DOHH2 (cell line): ENCODE results near the gene ARID3A.

ENCODE experiments used
- H3F3A ChIP-seq: fragments of 200-600 bp; sonication (generic), shearing (Covaris generic); 2 replicates; pipeline ENCODE4 v1.6.0; 2016; ENCODE audit warnings: antibody characterized with exemption, mild to moderate bottlenecking; ENCODE audit not compliant: control insufficient read depth, insufficient read depth
- H3K27ac ChIP-seq: fragments of 200-600 bp; sonication (generic); 2 replicates; pipeline ENCODE4 v1.5.1; 2014; ENCODE audit warnings: low read depth, mild to moderate bottlenecking, low read length, moderate library complexity
- H3K27me3 ChIP-seq: fragments of 200-600 bp; sonication (generic); 2 replicates; pipeline ENCODE4 v1.6.1; 2014; ENCODE audit warnings: mild to moderate bottlenecking, low read length, mixed read lengths; ENCODE audit not compliant: control insufficient read depth
- H3K36me3 ChIP-seq: fragments of 200-600 bp; sonication (generic); 2 replicates; pipeline ENCODE4 v1.6.1; 2014; ENCODE audit warnings: mild to moderate bottlenecking, low read length, moderate library complexity, mixed read lengths; ENCODE audit not compliant: control insufficient read depth
- H3K4me1 ChIP-seq: fragments of 200-600 bp; sonication (generic); 2 replicates; pipeline ENCODE4 v1.6.1; 2014; ENCODE audit warnings: mild to moderate bottlenecking, low read length, mixed read lengths; ENCODE audit not compliant: control insufficient read depth
- H3K4me2 ChIP-seq: fragments of 200-600 bp; sonication (generic); 2 replicates; pipeline ENCODE4 v1.6.0; 2014; ENCODE audit warnings: mild to moderate bottlenecking, low read length, moderate library complexity
- H3K4me3 ChIP-seq: fragments of 200-600 bp; sonication (generic); 2 replicates; pipeline ENCODE4 v1.5.1; 2014; ENCODE audit warnings: mild to moderate bottlenecking, low read length, mixed read lengths
- H3K79me2 ChIP-seq: fragments of 200-600 bp; sonication (generic); 2 replicates; pipeline ENCODE4 v1.6.1; 2014; ENCODE audit warnings: mild to moderate bottlenecking, low read length, mixed read lengths; ENCODE audit not compliant: control insufficient read depth
- H3K9me2 ChIP-seq: fragments of 200-600 bp; sonication (generic); replicated peaks from 2 replicates; pipeline ENCODE4 v1.6.1; 2014; ENCODE audit warnings: mild to moderate bottlenecking, low read length, mixed read lengths; ENCODE audit not compliant: control insufficient read depth
- H3K9me3 ChIP-seq: fragments of 200-600 bp; sonication (generic); 2 replicates; pipeline ENCODE4 v1.6.1; 2014; ENCODE audit warnings: antibody characterized with exemption, low read length, mixed read lengths; ENCODE audit not compliant: control insufficient read depth, insufficient read depth
- H4K20me1 ChIP-seq: fragments of 200-600 bp; sonication (generic); 2 replicates; pipeline ENCODE4 v1.6.0; 2014; ENCODE audit warnings: low read depth, mild to moderate bottlenecking, antibody characterized with exemption, low read length, moderate library complexity; ENCODE audit not compliant: control insufficient read depth, insufficient read depth
- EZH2phosphoT487 ChIP-seq: fragments of 200-600 bp; sonication (generic); IDR thresholded peaks from 2 replicates; pipeline ENCODE4 v1.6.1; 2017; ENCODE audit warnings: borderline replicate concordance, mild to moderate bottlenecking, antibody characterized with exemption, low read length, moderate library complexity, mixed read lengths
- TF ChIP-seq, protein P1 (sequence below): fragments of 200-600 bp; sonication (generic); IDR thresholded peaks from one replicate; pipeline ENCODE4 v1.5.1; 2014; ENCODE audit warnings: antibody characterized with exemption, mild to moderate bottlenecking, low read depth, low read length; ENCODE audit not compliant: poor library complexity, severe bottlenecking

Gene ARID3A

DNA sequence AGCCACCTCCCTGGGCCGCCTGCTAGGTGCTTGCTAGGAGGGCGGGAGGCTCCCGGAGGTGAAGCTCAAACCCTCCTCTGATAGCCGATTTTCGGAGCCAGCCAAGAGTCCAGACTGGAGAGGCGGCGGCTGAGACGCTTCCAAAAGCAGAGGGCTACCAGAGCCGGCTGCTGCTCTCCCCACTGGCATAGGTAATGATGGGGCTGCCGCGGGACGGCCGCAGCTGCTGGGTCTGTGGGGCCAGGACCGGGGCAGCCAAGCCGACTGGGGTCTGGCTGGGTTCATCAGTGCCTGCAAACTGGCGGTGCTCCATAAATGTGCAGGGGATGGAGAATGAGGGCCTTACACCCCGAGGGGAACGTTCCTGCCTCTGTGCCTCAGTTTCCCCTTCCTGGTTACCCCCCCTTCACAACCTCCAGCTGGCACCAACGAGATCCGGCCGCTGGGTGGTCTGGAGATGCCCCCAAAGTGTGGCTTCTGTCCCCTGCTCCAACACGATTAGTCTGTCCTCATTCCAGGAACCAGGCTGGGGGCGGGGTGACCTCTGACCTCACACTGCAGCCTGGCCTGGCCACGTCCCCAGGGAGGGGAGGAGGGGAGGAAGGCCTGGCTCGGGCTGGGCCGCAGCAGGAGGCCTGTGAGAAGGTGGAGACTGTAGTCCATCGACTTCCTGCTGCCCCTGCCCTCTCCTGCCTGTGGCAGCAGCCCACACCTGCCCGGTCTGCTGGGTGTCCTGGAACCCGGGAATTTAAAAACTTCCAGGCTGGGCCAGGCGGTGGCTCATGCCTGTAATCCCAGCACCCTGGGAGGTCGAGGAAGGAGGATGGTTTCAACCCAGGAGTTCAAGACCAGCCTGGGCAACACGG lies 54.5 kb downstream of the ARID3A start:
- Histone ChIP-seq H3F3A (peaks cover 4% of the 10 kb centered on the region), H3K4me3 (no peak overlapping the region), H3K27me3 (peaks cover 13% of the 10 kb centered on the region), H3K79me2 (peaks cover 12% of the 10 kb centered on the region), H4K20me1 (no peaks in the 10 kb centered on the region), H3K9me3 (no peaks in the 10 kb centered on the region), H3K9me2 (no peaks in the 10 kb centered on the region), H3K36me3 (no peaks in the 10 kb centered on the region), H3K27ac (no peak overlapping the region), H3K4me2 (no peak overlapping the region), H3K4me1 (peaks cover 18% of the 10 kb centered on the region)
- no peak for TF ChIP-seq EZH2phosphoT487
- TF ChIP-seq, protein P1, sequence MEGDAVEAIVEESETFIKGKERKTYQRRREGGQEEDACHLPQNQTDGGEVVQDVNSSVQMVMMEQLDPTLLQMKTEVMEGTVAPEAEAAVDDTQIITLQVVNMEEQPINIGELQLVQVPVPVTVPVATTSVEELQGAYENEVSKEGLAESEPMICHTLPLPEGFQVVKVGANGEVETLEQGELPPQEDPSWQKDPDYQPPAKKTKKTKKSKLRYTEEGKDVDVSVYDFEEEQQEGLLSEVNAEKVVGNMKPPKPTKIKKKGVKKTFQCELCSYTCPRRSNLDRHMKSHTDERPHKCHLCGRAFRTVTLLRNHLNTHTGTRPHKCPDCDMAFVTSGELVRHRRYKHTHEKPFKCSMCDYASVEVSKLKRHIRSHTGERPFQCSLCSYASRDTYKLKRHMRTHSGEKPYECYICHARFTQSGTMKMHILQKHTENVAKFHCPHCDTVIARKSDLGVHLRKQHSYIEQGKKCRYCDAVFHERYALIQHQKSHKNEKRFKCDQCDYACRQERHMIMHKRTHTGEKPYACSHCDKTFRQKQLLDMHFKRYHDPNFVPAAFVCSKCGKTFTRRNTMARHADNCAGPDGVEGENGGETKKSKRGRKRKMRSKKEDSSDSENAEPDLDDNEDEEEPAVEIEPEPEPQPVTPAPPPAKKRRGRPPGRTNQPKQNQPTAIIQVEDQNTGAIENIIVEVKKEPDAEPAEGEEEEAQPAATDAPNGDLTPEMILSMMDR: no peak

DNA sequence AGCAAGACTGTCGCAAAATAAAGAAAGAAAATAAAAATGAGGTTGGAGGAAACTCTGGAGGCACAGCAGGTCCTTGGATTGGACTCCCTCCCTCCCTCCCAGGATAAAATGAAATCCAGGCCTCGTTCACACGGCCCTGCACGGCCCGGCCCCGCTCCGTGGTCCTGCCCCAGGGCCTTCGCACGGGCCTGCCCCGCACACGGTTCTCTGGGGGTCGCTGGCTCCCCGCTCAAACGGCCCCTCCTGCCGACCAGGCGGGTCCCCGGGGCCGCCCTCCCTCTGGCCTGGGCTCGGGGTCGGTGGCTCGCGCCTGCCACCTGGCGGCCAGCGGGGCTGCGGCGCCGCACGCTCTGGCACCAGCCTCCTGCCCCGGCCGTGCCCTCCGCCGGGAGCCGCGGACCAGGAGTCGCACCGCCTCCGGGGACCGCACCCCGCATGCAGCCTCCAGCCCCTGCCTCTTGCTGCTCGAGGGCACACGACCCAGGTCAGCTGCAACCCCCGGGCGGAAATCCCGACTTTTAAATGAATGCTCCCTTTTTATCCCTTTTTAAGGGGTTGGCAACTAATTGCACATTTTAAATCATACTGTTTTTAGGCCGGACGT lies 56.8 kb downstream of the ARID3A start:
- Histone ChIP-seq H3K4me3 (0 out of 2 replicates have a peak overlapping the region, but pooled peaks have one; percentile 35), H3F3A (peaks cover 4% of the 10 kb centered on the region), H3K36me3 (peaks cover 19% of the 10 kb centered on the region), H3K27me3 (peaks cover 13% of the 10 kb centered on the region), H4K20me1 (no peaks in the 10 kb centered on the region), H3K4me2 (peak overlapping the region; percentile 50), H3K79me2 (peaks cover 17% of the 10 kb centered on the region), H3K27ac (no peak overlapping the region), H3K9me2 (no peaks in the 10 kb centered on the region), H3K9me3 (no peaks in the 10 kb centered on the region), H3K4me1 (peaks cover 20% of the 10 kb centered on the region)
- TF ChIP-seq EZH2phosphoT487: no peak
- TF ChIP-seq, protein P1: peak; percentile 90

- Histone ChIP-seq H3K4me3 (peak within 1 kb of the TSS; percentile 79), H3K4me1 (peaks cover 20% of the 10 kb centered on the region), H3K9me3 (no peaks in the 10 kb centered on the region), H3K27me3 (peaks cover 10% of the 10 kb centered on the region), H3F3A (peaks cover 4% of the 10 kb centered on the region), H3K36me3 (peaks cover 30% of the 10 kb centered on the region), H3K4me2 (peak within 1 kb of the TSS; percentile 85), H3K9me2 (no peaks in the 10 kb centered on the region), H3K27ac (peak within 1 kb of the TSS; percentile 30; the same call in 1 of the 2 replicates), H3K79me2 (peaks cover 17% of the 10 kb centered on the region), H4K20me1 (no peaks in the 10 kb centered on the region)
- no peak for TF ChIP-seq EZH2phosphoT487
- TF ChIP-seq, protein P1: no peak
Observed at GRCh38 chr19:984165-984967, 58.5 kb downstream of the ARID3A start, which contains the start of gene WDR18. TSS of gene WDR18 (plus strand) at chr19:984345. CDS start at chr19:984354, 9 bp downstream.
